Panc1 (cell line): ENCODE results near the gene TSNAXIP1. TPM values are rescaled to one million over a fixed set of nuclear protein-coding genes. Genes with fewer than 3 reads are reported as not detected.

ENCODE experiments used
- ATAC-seq: fragments of 200-7000 bp; cut with Tn5 transposase; 2 replicates; pipeline ENCODE4 v1.9.1; 2020; ENCODE audit warnings: mild to moderate bottlenecking, moderate library complexity
- BruUV-seq: library from RNA; stranded (reverse); fragments of 400-500 nt; replicated peaks from 2 replicates; lab custom pipeline; 2021; lab: Mats Ljungman, UMichigan
- CTCF ChIA-PET: fragments of 300-600 bp; sonication (Branson Sonifier 250); formaldehyde crosslinking; loops from one replicate; lab custom pipeline; 2022; ENCODE audit warnings: antibody characterized with exemption; lab: Charles Lee
- POLR2A ChIA-PET: fragments of 300-600 bp; sonication (Branson Sonifier 250); formaldehyde crosslinking; loops from one replicate; lab custom pipeline; 2022; ENCODE audit warnings: antibody characterized with exemption; lab: Charles Lee
- DNase-seq: peaks from one replicate; pipeline ENCODE4 v3.0.0-alpha.2; 2010; ENCODE audit warnings: low read depth, low spot score
- H3K27ac ChIP-seq: 2 replicates; pipeline ENCODE4 v1.5.1; 2011; ENCODE audit warnings: mild to moderate bottlenecking, low read length, inconsistent platforms
- H3K27me3 ChIP-seq: fragments of 200-500 bp; sonication (Bioruptor generic); 2 replicates; pipeline ENCODE4 v1.6.0; 2014; ENCODE audit warnings: low read length, inconsistent platforms; ENCODE audit not compliant: control insufficient read depth, insufficient read depth
- H3K36me3 ChIP-seq: fragments of 200-500 bp; sonication (Bioruptor generic); 2 replicates; pipeline ENCODE4 v1.5.1; 2014; ENCODE audit warnings: inconsistent platforms, mild to moderate bottlenecking, low read length, moderate library complexity; ENCODE audit not compliant: control insufficient read depth, insufficient read depth
- H3K4me1 ChIP-seq: 2 replicates; pipeline ENCODE4 v1.5.1; 2011; ENCODE audit warnings: inconsistent platforms, mild to moderate bottlenecking, low read length, moderate library complexity; ENCODE audit not compliant: control insufficient read depth, insufficient read depth
- H3K4me3 ChIP-seq, 2 experiments: 2 replicates each; pipeline ENCODE4 v1.5.1; 2011 to 2012; ENCODE audit warnings: low read depth in 2 of 2, low read length in 2 of 2, mild to moderate bottlenecking in 2 of 2, inconsistent platforms in 1 of 2, moderate library complexity in 1 of 2
- H3K9me3 ChIP-seq: fragments of 200-500 bp; sonication (Bioruptor generic); 2 replicates; pipeline ENCODE4 v1.5.1; 2014; ENCODE audit warnings: low read depth, mild to moderate bottlenecking, inconsistent platforms, low read length, moderate library complexity; ENCODE audit not compliant: control insufficient read depth, insufficient read depth
- POLR2AphosphoS5 ChIP-seq: IDR thresholded peaks from 2 replicates; pipeline ENCODE4 v1.6.1; 2012; ENCODE audit warnings: mild to moderate bottlenecking, low read depth, low read length, moderate library complexity
- SIN3A ChIP-seq: IDR thresholded peaks from 2 replicates; pipeline ENCODE4 v1.6.1; 2012; ENCODE audit warnings: low read depth, mild to moderate bottlenecking, low read length, moderate library complexity, borderline replicate concordance; ENCODE audit not compliant: insufficient read depth
- TCF7L2 ChIP-seq: IDR thresholded peaks from 2 replicates; pipeline ENCODE4 v1.6.1; 2011; ENCODE audit warnings: mild to moderate bottlenecking, low read depth, low read length, inconsistent platforms
- in situ Hi-C: cut with HindIII; loops from 2 replicates; pipeline ENCODE4 v1.10.0; 2016; ENCODE audit warnings: low sequenced_read_pairs, low pct_unique_long_range_greater_than_20kb
- intact Hi-C: fragments of 100-400 bp; cut with micrococcal nuclease; formaldehyde crosslinking; loops from one replicate; pipeline ENCODE4 v1.10.0; 2022; ENCODE audit not compliant: unreplicated experiment
- total RNA-seq: library from RNA; stranded (reverse); gene quantifications from one replicate; pipeline ENCODE4 v1.2.1, GENCODE V29; 2021; ENCODE audit not compliant: unreplicated experiment
- TF ChIP-seq, protein P1 (sequence below): fragments of 450-650 bp; IDR thresholded peaks from 2 replicates; pipeline ENCODE4 v1.5.1; 2017; ENCODE audit warnings: mild to moderate bottlenecking
- TF ChIP-seq, protein P2 (sequence below), 2 experiments: IDR thresholded peaks; 2 replicates each; pipeline ENCODE4 v1.6.1; 2011 to 2012; ENCODE audit warnings: low read depth in 2 of 2, control low read depth in 1 of 2, low read length in 1 of 2, mild to moderate bottlenecking in 1 of 2, moderate library complexity in 1 of 2; ENCODE audit not compliant: insufficient read depth in 1 of 2

Gene TSNAXIP1
- total RNA-seq, 1 experiment from 2014 or later: 1.6 TPM

DNA sequence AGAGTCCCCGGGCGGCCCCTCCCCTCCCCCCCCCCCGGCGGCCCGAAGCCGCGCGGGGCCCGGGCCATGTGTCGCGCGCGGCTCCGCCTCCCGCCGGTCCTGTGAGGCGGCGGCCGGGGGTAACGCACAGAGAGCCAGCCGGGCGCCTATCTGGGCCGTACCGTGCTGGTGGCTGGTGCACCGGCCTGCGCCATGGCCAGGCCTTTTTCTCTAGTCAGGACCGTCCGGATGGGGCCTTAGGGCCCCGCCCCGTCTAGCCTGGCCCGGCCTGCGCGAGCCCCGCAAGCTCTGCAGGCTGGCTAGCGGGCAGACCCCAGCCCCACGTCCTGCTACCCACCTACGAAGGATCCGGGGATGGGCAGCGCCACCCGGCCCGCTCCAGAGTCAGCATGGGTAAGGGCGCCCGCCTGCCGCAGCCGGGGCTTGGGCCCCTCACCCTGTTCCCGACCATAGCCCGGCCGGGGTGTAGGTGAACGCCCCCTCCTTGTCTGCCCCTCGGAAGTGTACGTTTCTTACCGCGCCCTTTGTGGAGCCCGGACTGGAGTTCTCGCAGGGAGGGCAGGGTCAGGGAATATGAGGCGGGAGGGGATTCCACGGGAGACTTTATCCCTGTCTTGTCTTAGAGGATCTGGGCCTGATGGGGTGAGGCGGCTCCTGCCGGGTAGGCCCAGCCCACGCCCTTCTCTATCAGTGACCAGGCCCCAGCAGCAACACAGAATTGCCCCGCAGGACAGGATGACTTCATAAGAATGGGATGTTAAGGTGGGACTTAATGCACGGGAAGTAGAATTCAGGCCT lies 40.6 kb downstream of the TSNAXIP1 start, which contains the start of gene CENPT:
CENPT (minus strand) TSS at position 630 of the 798 bp plus-strand sequence. CDS start 13,834 bp downstream, outside the sequence.
- no TSS peak for BruUV-seq
- TF ChIP-seq TCF7L2 (no peak), SIN3A (no peak; the same call in 1 of the 2 replicates), POLR2AphosphoS5 (no peak)
- TF ChIP-seq, protein P1, sequence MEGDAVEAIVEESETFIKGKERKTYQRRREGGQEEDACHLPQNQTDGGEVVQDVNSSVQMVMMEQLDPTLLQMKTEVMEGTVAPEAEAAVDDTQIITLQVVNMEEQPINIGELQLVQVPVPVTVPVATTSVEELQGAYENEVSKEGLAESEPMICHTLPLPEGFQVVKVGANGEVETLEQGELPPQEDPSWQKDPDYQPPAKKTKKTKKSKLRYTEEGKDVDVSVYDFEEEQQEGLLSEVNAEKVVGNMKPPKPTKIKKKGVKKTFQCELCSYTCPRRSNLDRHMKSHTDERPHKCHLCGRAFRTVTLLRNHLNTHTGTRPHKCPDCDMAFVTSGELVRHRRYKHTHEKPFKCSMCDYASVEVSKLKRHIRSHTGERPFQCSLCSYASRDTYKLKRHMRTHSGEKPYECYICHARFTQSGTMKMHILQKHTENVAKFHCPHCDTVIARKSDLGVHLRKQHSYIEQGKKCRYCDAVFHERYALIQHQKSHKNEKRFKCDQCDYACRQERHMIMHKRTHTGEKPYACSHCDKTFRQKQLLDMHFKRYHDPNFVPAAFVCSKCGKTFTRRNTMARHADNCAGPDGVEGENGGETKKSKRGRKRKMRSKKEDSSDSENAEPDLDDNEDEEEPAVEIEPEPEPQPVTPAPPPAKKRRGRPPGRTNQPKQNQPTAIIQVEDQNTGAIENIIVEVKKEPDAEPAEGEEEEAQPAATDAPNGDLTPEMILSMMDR: no peak
- TF ChIP-seq, protein P2, sequence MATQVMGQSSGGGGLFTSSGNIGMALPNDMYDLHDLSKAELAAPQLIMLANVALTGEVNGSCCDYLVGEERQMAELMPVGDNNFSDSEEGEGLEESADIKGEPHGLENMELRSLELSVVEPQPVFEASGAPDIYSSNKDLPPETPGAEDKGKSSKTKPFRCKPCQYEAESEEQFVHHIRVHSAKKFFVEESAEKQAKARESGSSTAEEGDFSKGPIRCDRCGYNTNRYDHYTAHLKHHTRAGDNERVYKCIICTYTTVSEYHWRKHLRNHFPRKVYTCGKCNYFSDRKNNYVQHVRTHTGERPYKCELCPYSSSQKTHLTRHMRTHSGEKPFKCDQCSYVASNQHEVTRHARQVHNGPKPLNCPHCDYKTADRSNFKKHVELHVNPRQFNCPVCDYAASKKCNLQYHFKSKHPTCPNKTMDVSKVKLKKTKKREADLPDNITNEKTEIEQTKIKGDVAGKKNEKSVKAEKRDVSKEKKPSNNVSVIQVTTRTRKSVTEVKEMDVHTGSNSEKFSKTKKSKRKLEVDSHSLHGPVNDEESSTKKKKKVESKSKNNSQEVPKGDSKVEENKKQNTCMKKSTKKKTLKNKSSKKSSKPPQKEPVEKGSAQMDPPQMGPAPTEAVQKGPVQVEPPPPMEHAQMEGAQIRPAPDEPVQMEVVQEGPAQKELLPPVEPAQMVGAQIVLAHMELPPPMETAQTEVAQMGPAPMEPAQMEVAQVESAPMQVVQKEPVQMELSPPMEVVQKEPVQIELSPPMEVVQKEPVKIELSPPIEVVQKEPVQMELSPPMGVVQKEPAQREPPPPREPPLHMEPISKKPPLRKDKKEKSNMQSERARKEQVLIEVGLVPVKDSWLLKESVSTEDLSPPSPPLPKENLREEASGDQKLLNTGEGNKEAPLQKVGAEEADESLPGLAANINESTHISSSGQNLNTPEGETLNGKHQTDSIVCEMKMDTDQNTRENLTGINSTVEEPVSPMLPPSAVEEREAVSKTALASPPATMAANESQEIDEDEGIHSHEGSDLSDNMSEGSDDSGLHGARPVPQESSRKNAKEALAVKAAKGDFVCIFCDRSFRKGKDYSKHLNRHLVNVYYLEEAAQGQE (IDR thresholded peaks at IDR 0.05; ENCODE audit: insufficient read depth in 1 of 2, low read depth in 2 of 2, low read length in 1 of 2): no peak
- peaks cover 26% of the 10 kb centered on the region for H3K4me1 ChIP-seq
- ChIA-PET POLR2A (no interaction called here), CTCF (no interaction called here)
- no peaks in the 10 kb centered on the region; the same call in none of the 2 replicates for H3K36me3 ChIP-seq
- H3K27me3 ChIP-seq: no peaks in the 10 kb centered on the region
- H3K4me3 ChIP-seq: peak within 1 kb of the TSS; percentile 85 to 92
- ATAC-seq: peak; percentile 53
- in situ Hi-C loops: no loop called here
- H3K9me3 ChIP-seq: no peaks in the 10 kb centered on the region
- no peak for DNase-seq
- intact Hi-C loops: no loop called here
- peak within 1 kb of the TSS; percentile 93 for H3K27ac ChIP-seq

DNA sequence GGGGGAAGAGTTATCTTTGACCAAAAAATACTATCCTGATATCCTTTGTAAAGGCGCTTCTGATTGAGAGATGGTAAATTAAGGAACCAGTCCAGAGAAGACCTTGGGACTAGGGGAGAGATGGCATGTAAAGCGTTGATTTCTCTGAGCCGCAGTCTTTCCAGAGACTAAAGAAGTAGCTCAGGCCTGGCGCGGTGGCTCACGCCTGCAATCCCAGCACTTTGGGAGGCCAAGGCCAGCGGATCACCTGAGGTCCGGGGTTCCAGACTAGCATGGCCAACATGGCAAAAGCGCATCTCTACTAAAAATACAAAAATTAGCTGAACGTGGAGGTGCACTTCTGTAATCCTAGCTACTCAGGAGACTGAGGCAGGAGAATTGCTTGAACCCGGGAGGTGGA lies 41.4 kb downstream of the TSNAXIP1 start:
- no peak for ATAC-seq
- Histone ChIP-seq H3K27ac (peak overlapping the region; percentile 72), H3K27me3 (no peaks in the 10 kb centered on the region), H3K36me3 (no peaks in the 10 kb centered on the region; the same call in none of the 2 replicates), H3K9me3 (no peaks in the 10 kb centered on the region), H3K4me1 (peaks cover 26% of the 10 kb centered on the region), H3K4me3 (peak overlapping the region; percentile 85 to 92)
- TF ChIP-seq, protein P1: no peak
- no peak for TF ChIP-seq POLR2AphosphoS5
- TF ChIP-seq, protein P2 (IDR thresholded peaks at IDR 0.05; ENCODE audit: insufficient read depth in 1 of 2, low read depth in 2 of 2, low read length in 1 of 2): no peak
- BruUV-seq: no TSS peak
- in situ Hi-C loops (no loop called here), intact Hi-C loops (no loop called here)
- DNase-seq: no peak
- CTCF ChIA-PET: no interaction called here
- POLR2A ChIA-PET: no interaction called here
